ENCODE results near the gene KLHL13.

KLHL13 gene

GRCh38 chrX:118066867-118067515 is 49.6 kb downstream of the KLHL13 start:
- Histone ChIP-seq H3K4me1 (ENCODE audit: insufficient read depth, insufficient read length) (peaks cover 4% of the 10 kb centered on the region), H3K27me3 (ENCODE audit: insufficient read depth, insufficient read length) (no peaks in the 10 kb centered on the region), H3K9me3 (ENCODE audit: insufficient read depth, low read length) (no peaks in the 10 kb centered on the region), H3K36me3 (ENCODE audit: insufficient read depth, insufficient read length, low read length) (no peaks in the 10 kb centered on the region), H3K4me3 (ENCODE audit: insufficient read length, low read depth) (no peak overlapping the region), H3K9ac (ENCODE audit: insufficient read length, low read depth) (no peak overlapping the region)
- DNase-seq (ENCODE audit: low read depth, low spot score) = no peak
- TF ChIP-seq SUZ12 (IDR thresholded peaks at IDR 0.05; ENCODE audit: extremely low read depth, insufficient read depth, insufficient read length) = no peak

GRCh38 chrX:118062817-118063615 is 53.6 kb downstream of the KLHL13 start:
- no peak for DNase-seq (ENCODE audit: low read depth, low spot score)
- TF ChIP-seq ZNF274 (IDR thresholded peaks at IDR 0.05; ENCODE audit: low read depth, low read length) (no peak), SUZ12 (IDR thresholded peaks at IDR 0.05; ENCODE audit: extremely low read depth, insufficient read depth, insufficient read length) (no peak), YY1 (IDR thresholded peaks at IDR 0.05; ENCODE audit: insufficient read depth, insufficient read length) (no peak)
- no peaks in the 10 kb centered on the region for H3K4me1 ChIP-seq (ENCODE audit: insufficient read depth, insufficient read length)
- no peak overlapping the region for H3K4me3 ChIP-seq (ENCODE audit: insufficient read length, low read depth)
- H3K9me3 ChIP-seq (ENCODE audit: insufficient read depth, low read length) = no peaks in the 10 kb centered on the region
- no peaks in the 10 kb centered on the region for H3K36me3 ChIP-seq (ENCODE audit: insufficient read depth, insufficient read length, low read length)
- no peaks in the 10 kb centered on the region for H3K27me3 ChIP-seq (ENCODE audit: insufficient read depth, insufficient read length)
- no peak overlapping the region for H3K9ac ChIP-seq (ENCODE audit: insufficient read length, low read depth)

GRCh38 chrX:118062048-118062789 is 54.4 kb downstream of the KLHL13 start:
- H3K4me1 ChIP-seq (ENCODE audit: insufficient read depth, insufficient read length) = no peaks in the 10 kb centered on the region
- no peaks in the 10 kb centered on the region for H3K36me3 ChIP-seq (ENCODE audit: insufficient read depth, insufficient read length, low read length)
- H3K4me3 ChIP-seq (ENCODE audit: insufficient read length, low read depth) = no peak overlapping the region
- TF ChIP-seq YY1 (IDR thresholded peaks at IDR 0.05; ENCODE audit: insufficient read depth, insufficient read length) (no peak), SUZ12 (IDR thresholded peaks at IDR 0.05; ENCODE audit: extremely low read depth, insufficient read depth, insufficient read length) (no peak), ZNF274 (IDR thresholded peaks at IDR 0.05; ENCODE audit: low read depth, low read length) (no peak)
- H3K9ac ChIP-seq (ENCODE audit: insufficient read length, low read depth) = no peak overlapping the region
- no peaks in the 10 kb centered on the region for H3K9me3 ChIP-seq (ENCODE audit: insufficient read depth, low read length)
- DNase-seq (ENCODE audit: low read depth, low spot score) = no peak
- no peaks in the 10 kb centered on the region for H3K27me3 ChIP-seq (ENCODE audit: insufficient read depth, insufficient read length)

GRCh38 chrX:118058924-118059323 is 57.7 kb downstream of the KLHL13 start:
- H3K27me3 ChIP-seq (ENCODE audit: insufficient read depth, insufficient read length) = no peaks in the 10 kb centered on the region
- H3K4me3 ChIP-seq (ENCODE audit: insufficient read length, low read depth) = no peak overlapping the region
- H3K9me3 ChIP-seq (ENCODE audit: insufficient read depth, low read length) = no peaks in the 10 kb centered on the region
- TF ChIP-seq ZNF274 (IDR thresholded peaks at IDR 0.05; ENCODE audit: low read depth, low read length) = no peak
- TF ChIP-seq SUZ12 (IDR thresholded peaks at IDR 0.05; ENCODE audit: extremely low read depth, insufficient read depth, insufficient read length) = no peak
- TF ChIP-seq YY1 (IDR thresholded peaks at IDR 0.05; ENCODE audit: insufficient read depth, insufficient read length) = no peak
- H3K4me1 ChIP-seq (ENCODE audit: insufficient read depth, insufficient read length) = no peaks in the 10 kb centered on the region
- H3K9ac ChIP-seq (ENCODE audit: insufficient read length, low read depth) = no peak overlapping the region
- no peaks in the 10 kb centered on the region for H3K36me3 ChIP-seq (ENCODE audit: insufficient read depth, insufficient read length, low read length)
- no peak for DNase-seq (ENCODE audit: low read depth, low spot score)

DNA sequence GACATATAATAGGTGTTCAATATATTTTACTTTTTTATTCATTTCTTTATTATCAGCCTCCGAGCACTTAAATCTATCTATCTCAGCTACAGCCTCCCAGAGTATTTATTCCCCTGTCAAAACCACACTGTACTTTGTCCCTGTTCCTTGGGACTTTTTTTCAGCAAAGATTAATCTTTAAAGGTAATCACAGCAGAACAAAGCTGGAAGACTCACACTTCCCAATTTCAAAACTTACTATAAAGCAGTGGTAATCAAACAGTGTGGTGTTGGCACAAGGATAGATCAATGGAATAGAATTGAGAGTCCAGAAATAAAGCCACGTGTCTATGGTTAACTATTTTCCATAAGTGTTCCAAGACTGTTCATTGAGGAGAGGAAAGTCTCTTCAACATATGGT is 59.7 kb downstream of the KLHL13 start:
- no peak overlapping the region for H3K4me3 ChIP-seq (ENCODE audit: insufficient read length, low read depth)
- DNase-seq (ENCODE audit: low read depth, low spot score) = no peak
- TF ChIP-seq ZNF274 (IDR thresholded peaks at IDR 0.05; ENCODE audit: low read depth, low read length) = no peak
- H3K9ac ChIP-seq (ENCODE audit: insufficient read length, low read depth) = no peak overlapping the region
- no peaks in the 10 kb centered on the region for H3K9me3 ChIP-seq (ENCODE audit: insufficient read depth, low read length)
- H3K36me3 ChIP-seq (ENCODE audit: insufficient read depth, insufficient read length, low read length) = no peaks in the 10 kb centered on the region
- no peaks in the 10 kb centered on the region for H3K27me3 ChIP-seq (ENCODE audit: insufficient read depth, insufficient read length)
- no peaks in the 10 kb centered on the region for H3K4me1 ChIP-seq (ENCODE audit: insufficient read depth, insufficient read length)

DNA sequence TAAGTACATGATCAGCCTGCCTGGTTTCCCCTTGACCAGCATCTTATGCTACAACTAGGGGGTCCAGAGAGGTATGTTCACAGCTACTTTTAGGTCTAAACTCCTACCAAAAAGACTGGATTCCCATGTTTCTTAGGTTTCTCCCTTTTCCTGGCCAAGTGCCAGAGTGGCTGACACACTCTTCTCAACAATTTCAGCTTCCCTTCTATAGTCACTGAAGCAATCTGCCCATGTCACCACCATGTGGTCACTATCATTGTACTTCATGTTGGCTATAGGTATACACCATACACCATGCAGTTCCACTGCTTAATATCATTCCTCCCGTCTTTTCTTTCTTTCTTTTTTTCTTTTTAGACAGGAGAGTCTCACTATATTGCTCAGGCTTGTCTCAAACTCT is 66.9 kb downstream of the KLHL13 start:
- H3K27me3 ChIP-seq (ENCODE audit: insufficient read depth, insufficient read length) = no peaks in the 10 kb centered on the region
- no peak overlapping the region for H3K9ac ChIP-seq (ENCODE audit: insufficient read length, low read depth)
- H3K9me3 ChIP-seq (ENCODE audit: insufficient read depth, low read length) = no peaks in the 10 kb centered on the region
- DNase-seq (ENCODE audit: low read depth, low spot score) = no peak
- TF ChIP-seq YY1 (IDR thresholded peaks at IDR 0.05; ENCODE audit: insufficient read depth, insufficient read length) (no peak), ZNF274 (IDR thresholded peaks at IDR 0.05; ENCODE audit: low read depth, low read length) (no peak), SUZ12 (IDR thresholded peaks at IDR 0.05; ENCODE audit: extremely low read depth, insufficient read depth, insufficient read length) (no peak)
- H3K36me3 ChIP-seq (ENCODE audit: insufficient read depth, insufficient read length, low read length) = no peaks in the 10 kb centered on the region
- H3K4me3 ChIP-seq (ENCODE audit: insufficient read length, low read depth) = no peak overlapping the region
- H3K4me1 ChIP-seq (ENCODE audit: insufficient read depth, insufficient read length) = no peaks in the 10 kb centered on the region

- Histone ChIP-seq H3K9me3 (ENCODE audit: insufficient read depth, low read length) (no peaks in the 10 kb centered on the region), H3K4me3 (ENCODE audit: insufficient read length, low read depth) (no peak overlapping the region), H3K36me3 (ENCODE audit: insufficient read depth, insufficient read length, low read length) (no peaks in the 10 kb centered on the region), H3K9ac (ENCODE audit: insufficient read length, low read depth) (no peak overlapping the region), H3K27me3 (ENCODE audit: insufficient read depth, insufficient read length) (no peaks in the 10 kb centered on the region), H3K4me1 (ENCODE audit: insufficient read depth, insufficient read length) (no peaks in the 10 kb centered on the region)
- TF ChIP-seq YY1 (IDR thresholded peaks at IDR 0.05; ENCODE audit: insufficient read depth, insufficient read length) (no peak), ZNF274 (IDR thresholded peaks at IDR 0.05; ENCODE audit: low read depth, low read length) (no peak), SUZ12 (IDR thresholded peaks at IDR 0.05; ENCODE audit: extremely low read depth, insufficient read depth, insufficient read length) (no peak)
- DNase-seq (ENCODE audit: low read depth, low spot score) = no peak
Observed at GRCh38 chrX:118047446-118048186, 69.0 kb downstream of the KLHL13 start.

Measured in NT2/D1 (cell line).